ENCODE measurements around the gene KIAA0232. TPM values are rescaled to one million over a fixed set of nuclear protein-coding genes. Genes with fewer than 3 reads are reported as not detected.

The KIAA0232 gene
- total RNA-seq, 1 donor from 2014 or later, result 32.1 TPM

DNA sequence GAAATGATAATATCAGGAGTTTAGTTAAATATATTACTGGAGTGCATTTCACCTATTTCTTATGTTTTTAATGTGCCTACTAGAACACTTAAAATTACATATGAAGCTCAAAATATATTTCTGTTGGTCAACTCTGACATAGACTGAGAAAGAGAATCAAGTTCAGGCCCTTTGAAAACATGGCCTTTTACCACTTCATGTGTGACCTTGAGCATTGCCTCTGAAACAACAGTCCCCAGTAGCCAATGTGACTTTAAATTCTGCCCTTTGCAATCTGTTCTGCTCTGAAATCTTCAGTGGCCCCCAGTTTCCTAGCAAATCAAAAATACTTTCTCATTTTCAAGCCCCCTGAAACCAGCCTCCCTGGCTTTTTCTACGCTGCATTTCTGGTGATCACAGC lies 77.0 kb downstream of the KIAA0232 start:
- Histone ChIP-seq H3K27me3 (ENCODE audit: control insufficient read depth, insufficient read depth, low read length) (no peaks in the 10 kb centered on the region), H3K4me3 (ENCODE audit: low read depth, low read length) (no peak overlapping the region), H3K36me3 (ENCODE audit: control insufficient read depth, insufficient read depth, low read length) (no peaks in the 10 kb centered on the region)
- DNase-seq (ENCODE audit: low read depth), result no peak
- TF ChIP-seq, protein P1, sequence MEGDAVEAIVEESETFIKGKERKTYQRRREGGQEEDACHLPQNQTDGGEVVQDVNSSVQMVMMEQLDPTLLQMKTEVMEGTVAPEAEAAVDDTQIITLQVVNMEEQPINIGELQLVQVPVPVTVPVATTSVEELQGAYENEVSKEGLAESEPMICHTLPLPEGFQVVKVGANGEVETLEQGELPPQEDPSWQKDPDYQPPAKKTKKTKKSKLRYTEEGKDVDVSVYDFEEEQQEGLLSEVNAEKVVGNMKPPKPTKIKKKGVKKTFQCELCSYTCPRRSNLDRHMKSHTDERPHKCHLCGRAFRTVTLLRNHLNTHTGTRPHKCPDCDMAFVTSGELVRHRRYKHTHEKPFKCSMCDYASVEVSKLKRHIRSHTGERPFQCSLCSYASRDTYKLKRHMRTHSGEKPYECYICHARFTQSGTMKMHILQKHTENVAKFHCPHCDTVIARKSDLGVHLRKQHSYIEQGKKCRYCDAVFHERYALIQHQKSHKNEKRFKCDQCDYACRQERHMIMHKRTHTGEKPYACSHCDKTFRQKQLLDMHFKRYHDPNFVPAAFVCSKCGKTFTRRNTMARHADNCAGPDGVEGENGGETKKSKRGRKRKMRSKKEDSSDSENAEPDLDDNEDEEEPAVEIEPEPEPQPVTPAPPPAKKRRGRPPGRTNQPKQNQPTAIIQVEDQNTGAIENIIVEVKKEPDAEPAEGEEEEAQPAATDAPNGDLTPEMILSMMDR (IDR thresholded peaks at IDR 0.05; ENCODE audit: insufficient read depth, low read length, poor library complexity, severe bottlenecking), result no peak

DNA sequence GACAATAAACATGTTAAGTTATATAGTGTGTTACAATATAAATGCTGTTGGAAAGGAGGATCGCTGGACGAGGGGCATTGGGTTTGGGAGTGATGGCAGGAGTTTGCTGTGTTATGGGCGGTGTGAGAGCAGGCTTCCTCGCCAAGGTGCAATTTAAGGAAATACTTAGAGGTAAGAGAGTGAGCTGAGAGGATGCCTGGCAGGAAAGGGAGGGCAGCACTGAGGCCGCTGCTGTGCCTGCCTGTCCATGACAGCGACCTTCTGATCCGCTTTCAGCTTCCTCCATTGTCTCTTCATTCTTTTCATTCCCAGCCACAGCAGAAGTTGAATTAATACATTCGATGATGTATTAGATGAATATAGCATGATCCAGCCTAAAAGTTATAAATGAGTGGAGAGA lies 85.9 kb downstream of the KIAA0232 start:
- Histone ChIP-seq H3K4me3 (ENCODE audit: low read depth, low read length) (no peak overlapping the region), H3K27me3 (ENCODE audit: control insufficient read depth, insufficient read depth, low read length) (no peaks in the 10 kb centered on the region), H3K36me3 (ENCODE audit: control insufficient read depth, insufficient read depth, low read length) (peaks cover 1% of the 10 kb centered on the region)
- TF ChIP-seq, protein P1 (IDR thresholded peaks at IDR 0.05; ENCODE audit: insufficient read depth, low read length, poor library complexity, severe bottlenecking), result no peak
- no peak for DNase-seq (ENCODE audit: low read depth)

DNA sequence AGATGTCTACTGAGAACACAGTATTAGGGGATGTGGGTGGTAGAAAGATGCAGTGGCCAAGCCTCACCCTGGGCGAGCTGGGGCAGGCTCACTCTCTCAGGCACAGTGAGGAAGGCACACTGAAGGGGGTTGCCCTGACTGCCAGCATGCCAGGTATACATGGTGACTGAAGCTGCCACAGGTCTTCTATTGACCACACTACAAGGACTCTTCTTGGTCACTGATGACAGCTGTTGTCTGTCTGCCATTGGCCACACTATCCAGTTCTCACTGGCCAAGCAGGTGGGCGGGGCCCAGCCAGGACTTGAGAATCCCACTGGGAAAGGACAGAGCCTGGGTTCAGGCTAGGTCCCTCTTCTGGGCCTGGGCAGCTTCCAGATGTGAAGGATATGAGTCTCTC lies 87.4 kb downstream of the KIAA0232 start:
- no peaks in the 10 kb centered on the region for H3K27me3 ChIP-seq (ENCODE audit: control insufficient read depth, insufficient read depth, low read length)
- no peak overlapping the region for H3K4me3 ChIP-seq (ENCODE audit: low read depth, low read length)
- DNase-seq (ENCODE audit: low read depth), result no peak
- TF ChIP-seq, protein P1 (IDR thresholded peaks at IDR 0.05; ENCODE audit: insufficient read depth, low read length, poor library complexity, severe bottlenecking), result no peak
- H3K36me3 ChIP-seq (ENCODE audit: control insufficient read depth, insufficient read depth, low read length), result peaks cover 4% of the 10 kb centered on the region

DNA sequence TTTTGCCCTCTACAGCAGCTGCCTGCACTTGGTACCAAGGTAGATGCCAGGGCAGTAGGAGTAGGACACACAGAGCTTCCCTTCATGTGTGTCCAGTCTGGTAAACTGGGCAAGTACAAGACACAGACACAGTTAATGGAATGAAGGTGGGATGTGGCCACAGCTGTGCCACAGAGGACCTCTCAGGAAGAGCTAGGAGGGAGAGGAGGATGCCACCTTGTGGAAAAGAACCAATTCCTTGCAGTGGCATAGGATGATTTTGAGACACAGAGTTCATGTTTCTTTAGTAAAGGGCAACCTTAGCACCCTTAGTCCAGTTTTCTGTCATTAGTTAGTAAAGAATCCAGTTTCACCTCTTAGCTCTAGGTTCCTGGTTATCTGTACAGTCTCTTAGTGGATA lies 90.8 kb downstream of the KIAA0232 start:
- no peak overlapping the region for H3K4me3 ChIP-seq (ENCODE audit: low read depth, low read length)
- no peak for DNase-seq (ENCODE audit: low read depth)
- peaks cover 7% of the 10 kb centered on the region for H3K36me3 ChIP-seq (ENCODE audit: control insufficient read depth, insufficient read depth, low read length)
- TF ChIP-seq, protein P1 (IDR thresholded peaks at IDR 0.05; ENCODE audit: insufficient read depth, low read length, poor library complexity, severe bottlenecking), result peak; percentile 27
- H3K27me3 ChIP-seq (ENCODE audit: control insufficient read depth, insufficient read depth, low read length), result no peaks in the 10 kb centered on the region

DNA sequence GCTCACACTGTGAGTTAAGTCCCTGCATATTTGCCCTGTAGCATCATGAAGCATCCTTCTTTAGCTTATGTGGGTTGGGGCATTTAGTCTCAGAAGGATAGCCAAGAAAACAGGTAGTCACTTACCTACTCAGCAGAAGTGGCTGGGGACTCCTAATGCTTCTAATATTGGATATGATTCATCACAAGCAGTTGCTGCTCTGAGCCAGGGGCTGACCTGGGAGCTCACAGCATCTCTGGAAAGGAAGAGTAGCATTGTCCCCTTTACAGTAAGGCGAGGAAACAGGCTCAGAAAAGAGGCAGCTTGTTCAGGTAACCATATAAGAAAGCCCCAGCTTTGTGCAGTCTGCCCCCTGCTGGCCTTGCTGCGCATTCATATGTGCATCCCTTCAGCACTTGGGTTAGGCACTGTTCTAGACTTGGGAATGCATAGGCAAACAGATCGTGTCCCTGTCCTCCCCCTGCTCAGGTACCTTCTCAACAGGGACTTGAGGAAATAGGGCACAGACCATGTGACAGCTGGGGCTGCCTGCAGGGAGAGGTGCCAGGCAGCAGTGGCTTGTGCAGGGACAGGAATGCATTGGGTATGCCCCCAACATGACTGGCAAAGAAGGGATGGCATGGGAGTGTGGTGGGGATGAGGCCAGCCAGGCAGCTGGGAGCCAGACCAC lies 91.4 kb downstream of the KIAA0232 start:
- H3K36me3 ChIP-seq (ENCODE audit: control insufficient read depth, insufficient read depth, low read length), result peaks cover 7% of the 10 kb centered on the region
- DNase-seq (ENCODE audit: low read depth), result no peak
- no peak overlapping the region for H3K4me3 ChIP-seq (ENCODE audit: low read depth, low read length)
- H3K27me3 ChIP-seq (ENCODE audit: control insufficient read depth, insufficient read depth, low read length), result no peaks in the 10 kb centered on the region
- TF ChIP-seq, protein P1 (IDR thresholded peaks at IDR 0.05; ENCODE audit: insufficient read depth, low read length, poor library complexity, severe bottlenecking), result peak; percentile 85

DNA sequence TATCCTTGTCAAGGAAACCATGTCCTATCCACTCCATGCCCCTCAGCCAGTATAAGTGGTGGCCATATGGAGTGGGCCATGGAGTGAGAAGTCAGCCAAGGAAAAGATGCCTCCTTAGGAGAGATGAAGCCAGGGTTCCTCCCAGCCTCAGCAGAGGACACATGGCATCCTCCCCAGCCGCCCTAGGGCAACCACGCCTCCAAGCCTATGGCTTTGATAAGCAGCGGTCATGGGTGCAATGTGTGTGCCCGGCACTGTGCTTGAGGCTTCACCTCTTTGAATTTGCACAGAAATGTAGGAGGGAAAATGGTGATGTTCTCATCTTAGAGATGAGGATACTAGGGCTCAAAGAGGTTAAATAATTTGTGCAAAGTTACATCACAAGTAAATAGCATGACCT lies 92.5 kb downstream of the KIAA0232 start:
- TF ChIP-seq, protein P1 (IDR thresholded peaks at IDR 0.05; ENCODE audit: insufficient read depth, low read length, poor library complexity, severe bottlenecking), result no peak
- Histone ChIP-seq H3K36me3 (ENCODE audit: control insufficient read depth, insufficient read depth, low read length) (peaks cover 7% of the 10 kb centered on the region), H3K27me3 (ENCODE audit: control insufficient read depth, insufficient read depth, low read length) (no peaks in the 10 kb centered on the region), H3K4me3 (ENCODE audit: low read depth, low read length) (no peak overlapping the region)
- DNase-seq (ENCODE audit: low read depth), result no peak

All from kidney epithelial cell (primary cell).